ENCODE data around the gene CEBPB.

Gene CEBPB

DNA sequence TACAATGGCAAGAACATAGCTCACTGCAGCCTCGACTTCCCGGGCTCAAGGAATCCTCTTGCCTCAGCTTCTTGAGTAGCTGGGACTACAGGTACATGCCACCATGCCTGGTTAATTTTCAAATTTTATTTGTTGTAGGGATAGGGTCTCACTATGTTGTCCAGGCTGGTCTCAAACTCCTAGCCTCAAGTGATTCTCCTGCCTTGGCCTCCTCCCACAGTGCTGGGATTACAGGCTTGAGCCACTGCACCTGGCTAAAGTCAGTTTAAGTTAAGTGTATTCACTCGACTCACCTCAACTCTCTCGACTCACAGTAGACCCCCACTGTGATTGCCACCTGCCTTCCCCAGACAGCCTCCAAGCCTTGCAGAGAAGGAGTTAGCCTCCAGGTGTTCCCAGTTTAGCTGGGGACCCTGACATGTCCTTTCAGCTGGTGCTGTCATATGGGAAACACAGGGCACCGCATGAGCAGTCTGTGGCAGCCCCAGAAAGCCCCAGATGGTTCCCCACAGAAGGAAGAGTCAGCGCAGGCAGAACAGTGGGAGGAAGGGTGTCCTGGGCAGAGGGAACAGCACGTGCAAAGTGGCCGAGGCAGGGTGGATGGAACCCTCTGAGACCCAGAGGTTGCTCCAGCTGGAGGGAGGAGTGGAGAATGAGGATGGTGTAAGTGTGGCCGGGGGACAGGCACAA, 40.4 kb downstream of the CEBPB start:
- Mint-ChIP-seq H3K27me3 (ENCODE audit: low read depth) (peaks cover 4% of the 10 kb centered on the region), H3K9me3 (no peaks in the 10 kb centered on the region), H3K36me3 (ENCODE audit: low read depth) (no peaks in the 10 kb centered on the region), H3K4me1 (no peaks in the 10 kb centered on the region), H3K27ac (no peak overlapping the region), H3K4me3 (no peak overlapping the region)
- TF ChIP-seq, protein P1, sequence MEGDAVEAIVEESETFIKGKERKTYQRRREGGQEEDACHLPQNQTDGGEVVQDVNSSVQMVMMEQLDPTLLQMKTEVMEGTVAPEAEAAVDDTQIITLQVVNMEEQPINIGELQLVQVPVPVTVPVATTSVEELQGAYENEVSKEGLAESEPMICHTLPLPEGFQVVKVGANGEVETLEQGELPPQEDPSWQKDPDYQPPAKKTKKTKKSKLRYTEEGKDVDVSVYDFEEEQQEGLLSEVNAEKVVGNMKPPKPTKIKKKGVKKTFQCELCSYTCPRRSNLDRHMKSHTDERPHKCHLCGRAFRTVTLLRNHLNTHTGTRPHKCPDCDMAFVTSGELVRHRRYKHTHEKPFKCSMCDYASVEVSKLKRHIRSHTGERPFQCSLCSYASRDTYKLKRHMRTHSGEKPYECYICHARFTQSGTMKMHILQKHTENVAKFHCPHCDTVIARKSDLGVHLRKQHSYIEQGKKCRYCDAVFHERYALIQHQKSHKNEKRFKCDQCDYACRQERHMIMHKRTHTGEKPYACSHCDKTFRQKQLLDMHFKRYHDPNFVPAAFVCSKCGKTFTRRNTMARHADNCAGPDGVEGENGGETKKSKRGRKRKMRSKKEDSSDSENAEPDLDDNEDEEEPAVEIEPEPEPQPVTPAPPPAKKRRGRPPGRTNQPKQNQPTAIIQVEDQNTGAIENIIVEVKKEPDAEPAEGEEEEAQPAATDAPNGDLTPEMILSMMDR (IDR thresholded peaks at IDR 0.05; ENCODE audit: unreplicated experiment in 3 of 3): no peak

DNA sequence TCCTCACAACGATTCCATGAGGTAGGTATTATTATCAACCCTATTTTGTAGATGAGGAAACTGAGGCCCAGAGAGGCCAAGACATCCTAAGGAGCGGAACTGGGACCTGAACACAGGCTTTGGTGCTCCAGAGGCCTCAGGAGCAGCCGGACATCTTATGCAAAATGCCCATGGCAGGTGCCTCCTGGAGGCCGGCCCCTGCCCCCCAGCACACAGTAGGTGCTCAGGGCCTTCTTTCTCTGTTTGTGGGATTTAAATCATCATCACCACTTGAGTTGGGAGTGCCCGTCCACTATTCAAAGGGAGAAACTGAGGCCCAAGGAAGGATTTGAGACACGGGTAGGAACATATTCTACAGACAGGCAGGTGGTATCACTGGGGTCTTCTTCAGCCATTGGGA, 41.2 kb downstream of the CEBPB start:
- Mint-ChIP-seq H3K4me1 (no peaks in the 10 kb centered on the region), H3K9me3 (no peaks in the 10 kb centered on the region), H3K27ac (no peak overlapping the region), H3K27me3 (ENCODE audit: low read depth) (peaks cover 4% of the 10 kb centered on the region), H3K4me3 (no peak overlapping the region), H3K36me3 (ENCODE audit: low read depth) (no peaks in the 10 kb centered on the region)
- TF ChIP-seq, protein P1 (IDR thresholded peaks at IDR 0.05; ENCODE audit: unreplicated experiment in 3 of 3): no peak

DNA sequence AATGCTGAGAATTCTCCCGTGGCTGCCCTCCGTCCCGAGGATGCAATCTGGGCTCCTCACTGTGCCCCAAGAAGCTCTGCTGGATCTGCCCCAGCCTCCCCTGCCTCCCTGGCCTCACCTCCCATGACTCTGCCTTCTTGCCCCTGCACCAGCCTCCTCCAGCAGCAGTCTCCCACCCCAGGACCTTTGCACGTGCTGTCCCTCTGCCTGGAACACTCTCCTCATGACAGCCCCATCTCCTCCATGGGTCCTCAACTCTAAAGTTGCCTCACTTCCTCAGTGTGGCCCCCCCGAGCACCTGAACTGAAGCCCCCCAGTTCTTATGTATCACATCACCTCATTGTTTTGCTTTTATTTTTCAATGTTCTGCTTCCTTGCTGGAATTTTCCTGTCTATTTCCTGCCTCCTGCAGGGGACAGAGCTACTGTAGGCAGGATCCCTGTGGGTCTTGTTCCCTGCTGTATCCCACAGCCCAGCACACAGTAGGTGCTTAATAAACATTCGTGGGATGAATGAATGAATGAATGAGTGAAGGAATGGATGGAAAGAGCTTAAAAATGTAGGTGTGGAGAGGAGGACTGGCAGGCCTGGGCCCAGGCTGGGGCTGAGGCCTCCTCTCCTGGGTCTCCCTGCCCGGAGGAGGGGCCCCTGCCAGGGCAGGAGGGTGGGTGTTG, 42.2 kb downstream of the CEBPB start:
- Mint-ChIP-seq H3K27me3 (ENCODE audit: low read depth) (peaks cover 7% of the 10 kb centered on the region), H3K36me3 (ENCODE audit: low read depth) (no peaks in the 10 kb centered on the region), H3K4me1 (no peaks in the 10 kb centered on the region), H3K27ac (no peak overlapping the region), H3K4me3 (no peak overlapping the region), H3K9me3 (no peaks in the 10 kb centered on the region)
- TF ChIP-seq, protein P1 (IDR thresholded peaks at IDR 0.05; ENCODE audit: unreplicated experiment in 3 of 3): no peak

DNA sequence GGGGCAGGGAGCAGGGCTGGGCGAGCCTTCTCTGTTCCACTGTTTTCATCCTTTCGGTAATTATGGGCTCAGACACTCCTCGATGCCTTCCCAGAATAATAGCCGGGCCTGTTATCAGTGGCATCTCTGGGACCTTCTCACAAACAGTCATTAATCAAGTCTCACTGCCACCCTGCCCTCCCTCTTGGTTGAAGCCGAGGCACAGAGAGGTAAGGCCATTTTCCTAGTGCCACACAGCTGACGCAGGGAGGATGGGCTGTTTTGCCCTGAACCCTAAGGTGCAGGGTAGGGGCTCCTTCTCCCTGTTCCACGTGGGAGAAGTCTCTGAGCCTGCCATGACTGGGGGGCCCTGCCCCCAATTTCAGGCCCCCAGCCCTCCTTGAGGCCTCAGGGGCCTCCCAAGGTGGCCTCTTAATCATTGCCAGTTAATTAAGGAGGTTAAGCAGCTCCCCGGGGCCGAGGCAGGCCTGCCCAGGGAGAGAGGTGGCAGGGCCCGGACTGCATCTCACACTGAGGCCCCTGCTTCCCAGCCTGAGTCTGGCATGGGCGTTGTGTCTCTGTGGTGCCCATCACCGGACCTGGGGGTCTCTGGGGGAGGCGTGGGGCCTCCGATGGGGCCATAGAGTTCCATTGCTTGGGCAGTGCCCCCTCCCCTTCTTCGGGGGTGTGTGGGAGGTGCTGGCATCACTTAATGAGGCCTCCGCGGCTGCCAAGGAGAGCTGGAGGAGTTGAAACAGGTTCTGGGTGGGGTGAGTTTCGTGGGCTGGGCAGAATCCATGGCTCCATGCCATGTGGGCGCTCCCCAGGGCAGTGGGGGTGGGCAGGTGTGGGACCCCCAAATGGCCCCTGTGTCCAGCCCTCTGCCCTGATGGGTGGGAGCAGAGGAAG, 42.9 kb downstream of the CEBPB start:
- TF ChIP-seq, protein P1 (IDR thresholded peaks at IDR 0.05; ENCODE audit: unreplicated experiment in 3 of 3): no peak
- peaks cover 6% of the 10 kb centered on the region for H3K27me3 Mint-ChIP-seq (ENCODE audit: low read depth)

DNA sequence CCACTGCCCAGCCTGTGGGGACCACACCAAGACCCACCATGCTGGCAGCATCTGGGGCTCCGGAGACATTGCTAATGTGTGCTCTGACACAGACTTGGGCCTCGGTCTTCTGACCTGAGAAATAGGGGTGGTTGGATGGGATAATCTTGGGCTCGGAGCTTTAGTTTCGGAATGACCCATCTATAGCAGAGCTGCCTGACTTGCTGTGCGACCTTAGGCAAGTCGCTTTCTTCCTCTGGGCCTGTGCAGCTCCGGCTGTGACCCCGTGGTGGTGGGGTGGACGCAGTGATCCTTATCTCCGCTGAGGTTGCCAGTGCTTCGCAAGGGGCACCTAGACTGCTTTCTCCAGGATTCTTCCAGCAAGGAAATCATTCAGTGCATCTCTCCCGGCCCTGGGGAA, 43.7 kb downstream of the CEBPB start:
- no peak overlapping the region for H3K27ac Mint-ChIP-seq
- no peaks in the 10 kb centered on the region for H3K9me3 Mint-ChIP-seq
- no peaks in the 10 kb centered on the region for H3K4me1 Mint-ChIP-seq
- TF ChIP-seq, protein P1 (IDR thresholded peaks at IDR 0.05; ENCODE audit: unreplicated experiment in 3 of 3): no peak
- no peak overlapping the region for H3K4me3 Mint-ChIP-seq
- no peaks in the 10 kb centered on the region for H3K36me3 Mint-ChIP-seq (ENCODE audit: low read depth)
- H3K27me3 Mint-ChIP-seq (ENCODE audit: low read depth): peaks cover 6% of the 10 kb centered on the region

More for the DNA sequence above, 42.9 kb downstream of the CEBPB start:
- Mint-ChIP-seq H3K9me3 (no peaks in the 10 kb centered on the region), H3K4me3 (no peak overlapping the region), H3K27ac (no peak overlapping the region), H3K36me3 (ENCODE audit: low read depth) (no peaks in the 10 kb centered on the region), H3K4me1 (no peaks in the 10 kb centered on the region)

Data from nephron (organoid).